HG02938 (cell line): ENCODE measurements around the gene ZDBF2.
"Not testable (repeated sequence)": the region's sequence is repeated elsewhere in the genome, so short reads cannot be mapped to it uniquely, and the experiment has no call there.

Experiments used
- ATAC-seq: cut with Tn5 transposase; IDR thresholded peaks from one replicate; pipeline ENCODE4 v1.9.1; 2021; ENCODE audit warnings: mild to moderate bottlenecking, moderate library complexity; ENCODE audit not compliant: unreplicated experiment

ZDBF2 gene

DNA sequence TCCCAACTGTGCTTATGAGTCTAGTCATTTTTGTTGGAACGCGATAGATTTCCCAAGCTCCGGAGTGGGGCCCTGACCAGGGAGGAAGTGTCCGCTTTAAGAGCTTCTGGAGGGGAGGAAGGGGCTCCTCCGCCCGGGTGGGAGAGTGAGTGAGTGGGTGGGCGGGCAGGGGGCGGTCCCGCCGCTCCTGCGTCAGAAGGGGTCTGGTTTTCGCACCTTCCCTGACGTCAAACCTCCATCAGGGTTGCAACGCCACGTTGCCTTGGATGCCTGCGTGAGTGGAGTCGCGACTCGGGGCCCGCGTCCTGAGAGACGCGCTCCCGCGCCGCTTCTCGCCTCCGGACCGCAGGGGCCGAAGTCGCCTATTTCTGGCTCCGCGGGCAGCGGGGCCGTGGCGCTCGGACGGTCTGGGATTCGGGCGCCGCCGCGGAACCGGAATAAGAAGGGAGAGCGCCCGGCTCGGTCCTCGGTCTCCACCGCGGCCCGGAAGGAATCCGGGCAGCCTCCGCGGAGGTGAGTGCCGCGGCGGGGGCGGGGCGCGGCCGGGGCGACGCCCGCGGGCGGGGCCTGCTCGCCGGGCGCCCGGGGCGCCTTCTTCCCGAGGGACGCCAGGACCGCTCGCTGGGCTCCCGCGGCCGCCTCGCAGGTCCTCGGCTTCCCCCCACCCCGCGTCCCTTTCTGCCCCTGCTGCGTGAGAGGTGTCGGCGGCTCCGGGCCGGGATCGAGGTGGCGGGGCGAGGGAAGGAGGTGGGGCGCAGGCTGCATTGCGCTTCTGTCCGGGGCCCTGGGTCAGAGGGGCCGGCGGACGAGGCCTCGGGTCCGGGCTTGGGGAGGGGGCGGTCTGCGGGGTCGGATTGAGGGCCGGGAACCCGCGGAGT, at the start of gene ZDBF2:
Gene ZDBF2, plus strand, starts transcription at position 230 of the 878 bp plus-strand sequence. CDS start 7,187 bp downstream, outside the sequence.
- ATAC-seq = peak; percentile 58

DNA sequence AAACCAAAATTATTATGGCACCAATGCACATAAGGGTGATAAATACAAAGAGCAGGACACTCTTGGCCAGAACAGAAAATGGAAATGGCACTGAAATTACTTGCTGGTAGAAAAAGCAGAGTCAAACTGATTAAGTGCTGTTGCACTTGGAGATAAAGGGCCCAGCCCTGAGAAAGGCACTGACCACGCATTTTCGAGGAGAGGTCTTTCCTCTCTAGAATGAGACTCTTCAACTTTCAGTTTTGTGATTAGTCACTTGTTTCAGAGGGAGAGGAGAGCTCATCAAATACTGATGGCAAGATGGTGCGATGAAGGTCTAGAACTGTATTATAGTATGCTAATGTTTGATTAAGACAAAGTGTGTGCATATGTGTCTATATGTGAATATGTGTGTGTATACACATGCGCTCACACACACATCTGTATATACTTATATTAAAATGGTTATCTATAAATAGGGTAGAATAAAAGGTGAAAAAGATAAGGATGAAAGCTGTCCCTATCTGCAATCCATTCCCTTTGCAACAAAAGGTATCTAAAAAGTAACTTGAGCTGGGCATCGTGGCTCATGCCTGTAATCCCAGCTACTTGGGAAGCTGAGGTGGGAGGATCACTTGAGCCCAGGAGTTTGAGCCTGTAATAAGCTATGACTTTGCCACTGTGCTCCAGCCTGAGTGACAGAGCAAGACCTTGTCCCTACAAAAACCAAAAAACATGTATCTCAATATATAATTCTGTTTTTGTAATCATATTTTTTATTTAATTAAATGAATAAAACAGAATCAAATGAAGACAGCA, 48.8 kb upstream of the ZDBF2 start:
- peak; percentile 94 for ATAC-seq

DNA sequence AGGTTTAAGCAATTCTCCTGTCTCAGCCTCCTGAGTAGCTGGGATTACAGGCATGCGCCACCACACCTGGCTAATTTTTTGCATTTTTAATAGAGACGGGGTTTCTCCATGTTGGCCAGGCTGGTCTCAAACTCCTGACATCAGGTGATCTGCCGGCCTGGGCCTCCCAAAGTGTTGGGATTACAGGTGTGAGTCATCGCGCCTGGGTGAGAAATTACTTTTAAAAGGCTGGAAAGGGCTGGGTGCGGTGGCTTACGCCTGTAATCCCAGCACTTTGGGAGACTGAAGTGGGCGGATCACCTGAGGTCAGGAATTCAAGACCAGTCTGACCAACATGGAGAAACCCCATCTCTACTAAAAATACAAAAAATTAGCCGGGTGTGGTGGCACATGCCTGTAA, 45.8 kb upstream of the ZDBF2 start:
- ATAC-seq = not testable (repeated sequence)

DNA sequence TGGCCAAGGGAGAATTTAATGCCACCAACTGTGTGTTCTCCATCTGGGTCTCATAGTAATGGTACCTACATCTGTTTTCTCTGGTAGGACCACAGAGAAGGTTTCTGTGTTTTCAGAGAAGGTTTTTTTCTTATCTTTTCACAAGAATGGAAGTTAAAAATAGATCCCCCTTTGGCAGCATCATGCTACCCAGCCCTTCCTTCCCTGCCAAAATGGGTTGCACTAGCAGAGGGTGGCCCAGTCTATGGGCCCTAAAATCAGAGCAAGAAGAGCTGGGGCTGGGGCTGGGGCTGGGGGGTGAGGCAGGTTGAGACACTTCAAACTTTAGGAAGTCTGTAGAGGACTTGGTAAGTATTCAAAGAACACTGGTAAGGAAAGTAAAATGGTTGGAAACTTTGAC, 44.8 kb upstream of the ZDBF2 start:
- ATAC-seq = no peak

DNA sequence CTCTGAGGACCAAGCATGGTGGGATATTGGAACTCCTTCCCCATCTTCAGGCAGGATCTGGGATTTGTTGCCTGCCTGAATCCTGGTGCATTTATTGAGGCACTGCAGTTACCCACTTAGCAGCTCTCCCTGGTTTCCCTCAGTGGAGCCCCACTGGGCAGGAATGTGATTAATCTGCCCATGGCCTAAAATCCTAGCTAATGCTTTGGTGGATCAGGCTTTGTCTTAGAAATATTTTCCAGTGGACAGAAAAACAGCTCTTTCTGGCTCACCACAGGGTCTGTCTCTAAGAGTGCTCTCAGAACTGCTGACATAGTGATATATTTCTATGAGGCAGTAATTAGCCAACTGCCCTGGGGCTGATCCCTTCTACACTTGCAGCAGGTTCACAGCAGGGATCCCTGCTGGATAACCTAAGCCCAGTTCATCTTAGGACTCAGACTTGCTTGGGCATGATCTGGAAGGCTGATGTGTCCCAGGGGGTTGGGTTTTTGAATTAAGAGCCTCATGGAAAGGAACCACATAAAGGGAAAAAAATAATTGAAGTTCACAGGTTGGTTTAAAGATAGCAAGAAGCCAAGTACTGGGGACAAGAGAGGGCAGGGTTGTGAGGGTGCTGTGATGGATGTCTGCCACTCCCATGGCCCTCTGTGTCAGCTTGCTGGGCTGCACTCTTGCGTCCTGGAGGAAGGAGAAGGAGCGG, 44.3 kb upstream of the ZDBF2 start:
- ATAC-seq = no peak

DNA sequence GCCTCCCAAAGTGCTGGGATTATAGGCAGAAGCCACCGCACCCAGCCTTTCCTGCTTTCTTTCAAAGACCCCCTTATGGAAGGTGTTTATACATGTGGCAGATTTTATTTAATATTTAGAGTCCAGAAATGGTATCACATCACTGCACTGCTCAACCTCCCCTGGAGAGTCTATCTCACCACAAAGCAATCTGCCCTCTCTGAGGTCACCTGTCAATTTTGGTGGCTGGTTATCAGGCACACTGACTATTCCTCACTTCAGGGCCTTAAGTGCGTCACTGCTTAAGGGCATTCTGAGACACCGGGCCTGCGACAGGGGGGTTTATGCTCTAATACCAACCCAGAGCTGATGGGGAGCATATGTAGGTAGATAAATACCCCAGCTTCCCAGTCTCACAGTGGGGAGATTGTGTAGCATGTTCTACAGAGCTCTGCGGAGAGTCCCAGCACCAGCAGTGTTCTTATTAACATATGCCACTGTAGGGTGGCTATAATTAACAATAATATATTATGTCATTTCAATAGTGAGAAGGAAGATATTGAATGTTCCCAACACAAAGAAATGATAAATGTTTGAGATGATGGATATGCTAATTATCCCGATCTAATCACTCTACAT, 42.7 kb upstream of the ZDBF2 start:
- no peak for ATAC-seq

DNA sequence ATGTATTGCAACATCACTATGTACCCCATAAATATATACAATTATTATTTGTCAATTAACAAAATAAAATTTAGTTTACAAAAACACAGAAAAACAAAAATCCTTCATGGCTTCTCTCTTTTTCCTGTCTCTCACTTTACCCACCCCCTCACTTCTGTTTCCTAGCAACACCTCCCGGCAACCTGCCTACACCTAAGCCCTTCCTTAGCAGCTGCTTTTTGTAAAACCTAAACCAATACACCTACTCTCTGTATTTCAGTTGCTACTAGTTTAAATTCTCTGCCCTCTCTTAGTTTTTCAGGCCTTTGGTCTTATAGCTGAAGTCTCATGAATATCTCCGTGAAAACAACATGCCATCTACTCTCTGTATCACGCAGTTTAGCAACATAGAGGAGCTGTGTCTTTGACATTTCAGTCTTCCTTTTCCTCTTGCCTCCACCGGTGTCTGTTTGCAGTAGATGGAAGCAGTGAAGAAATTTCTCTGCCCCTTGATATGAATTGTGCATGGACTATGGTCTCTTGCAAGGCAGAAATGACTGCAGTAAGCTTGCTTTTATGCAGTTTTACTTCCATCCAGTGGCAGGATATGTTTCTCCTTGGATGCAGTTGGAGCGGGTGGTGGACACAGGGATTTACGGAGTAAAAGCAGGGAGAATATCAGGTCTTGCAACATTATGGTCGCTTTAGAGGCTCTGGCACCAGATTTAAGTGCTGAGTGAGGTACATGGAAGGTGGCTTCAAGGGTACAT, 42.0 kb upstream of the ZDBF2 start:
- ATAC-seq = no peak

DNA sequence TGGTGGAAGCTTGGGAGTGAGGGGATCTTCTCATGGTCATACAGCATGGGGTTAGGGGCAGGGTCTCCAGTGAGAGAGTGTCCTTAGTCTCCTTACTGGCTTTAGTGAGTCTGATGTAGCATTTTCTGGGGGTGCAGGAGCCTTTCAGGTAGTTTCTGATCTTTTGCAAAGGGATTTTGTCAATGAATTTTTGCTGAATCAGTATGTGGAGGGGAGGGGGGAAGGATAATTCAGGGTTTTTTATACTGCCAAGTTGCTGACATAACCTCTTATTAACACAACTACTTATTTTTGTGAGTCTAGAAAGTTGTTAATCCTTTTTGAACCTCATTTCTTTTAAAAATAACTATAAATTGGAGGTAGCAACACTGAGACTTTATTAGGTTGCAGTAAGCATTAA, 35.3 kb upstream of the ZDBF2 start:
- ATAC-seq = no peak

DNA sequence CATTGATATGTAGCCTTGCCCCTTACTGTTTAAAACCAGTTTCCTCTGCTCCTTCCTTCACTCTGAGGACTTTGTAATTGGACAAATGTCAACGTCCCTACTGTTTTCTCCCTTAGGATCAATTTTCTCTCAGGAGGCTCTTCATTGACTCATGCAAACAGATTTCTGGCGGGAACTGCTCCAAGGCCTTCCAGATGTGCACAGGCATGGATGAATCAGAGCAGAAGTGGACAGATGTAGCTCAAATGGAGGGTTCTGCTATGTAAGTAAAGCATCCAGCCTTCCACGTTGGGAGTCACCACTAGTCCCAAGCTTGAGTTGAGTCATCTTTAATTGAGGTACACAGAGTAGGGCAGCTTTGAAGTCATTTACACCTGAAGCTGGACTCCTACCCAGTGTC, 34.1 kb upstream of the ZDBF2 start:
- no peak for ATAC-seq

DNA sequence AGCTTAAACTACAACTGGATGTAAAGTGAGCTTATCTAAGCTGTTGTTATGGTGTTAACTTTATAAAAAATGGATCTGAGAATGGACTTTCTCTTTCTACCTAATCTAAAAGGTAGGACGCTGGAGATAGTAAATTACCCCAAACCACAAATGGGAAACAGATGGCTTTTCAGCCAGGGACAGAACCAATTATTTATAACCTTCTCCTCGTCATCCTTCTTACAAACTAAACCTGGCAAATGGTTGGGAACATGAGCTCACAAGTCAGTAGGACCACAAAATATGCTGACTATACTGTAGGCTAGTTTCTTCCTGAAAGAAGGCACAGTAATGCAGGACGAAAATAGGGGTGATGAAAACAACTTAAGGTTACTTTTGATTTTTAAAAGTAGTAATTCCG, 32.7 kb upstream of the ZDBF2 start:
- no peak for ATAC-seq

DNA sequence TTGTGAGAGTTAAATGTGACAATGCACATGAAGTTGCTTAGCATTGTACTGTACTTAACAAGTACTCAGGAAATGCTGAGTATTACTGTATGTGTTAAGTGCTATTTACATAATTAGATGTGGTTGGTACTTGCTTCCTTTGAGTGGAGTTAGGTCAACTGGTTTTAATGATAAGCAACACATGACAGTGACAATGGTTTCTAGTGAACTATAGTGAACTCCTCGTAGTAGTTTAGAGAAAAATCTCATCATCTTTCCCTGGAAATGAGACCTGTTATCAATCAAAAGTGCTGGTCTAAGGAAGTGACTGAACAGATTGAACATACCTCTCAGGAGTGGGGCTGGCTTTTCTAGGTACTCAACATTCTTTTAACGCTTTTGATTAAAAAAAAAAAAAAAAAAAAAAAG, 29.2 kb upstream of the ZDBF2 start:
- ATAC-seq = peak; percentile 61

DNA sequence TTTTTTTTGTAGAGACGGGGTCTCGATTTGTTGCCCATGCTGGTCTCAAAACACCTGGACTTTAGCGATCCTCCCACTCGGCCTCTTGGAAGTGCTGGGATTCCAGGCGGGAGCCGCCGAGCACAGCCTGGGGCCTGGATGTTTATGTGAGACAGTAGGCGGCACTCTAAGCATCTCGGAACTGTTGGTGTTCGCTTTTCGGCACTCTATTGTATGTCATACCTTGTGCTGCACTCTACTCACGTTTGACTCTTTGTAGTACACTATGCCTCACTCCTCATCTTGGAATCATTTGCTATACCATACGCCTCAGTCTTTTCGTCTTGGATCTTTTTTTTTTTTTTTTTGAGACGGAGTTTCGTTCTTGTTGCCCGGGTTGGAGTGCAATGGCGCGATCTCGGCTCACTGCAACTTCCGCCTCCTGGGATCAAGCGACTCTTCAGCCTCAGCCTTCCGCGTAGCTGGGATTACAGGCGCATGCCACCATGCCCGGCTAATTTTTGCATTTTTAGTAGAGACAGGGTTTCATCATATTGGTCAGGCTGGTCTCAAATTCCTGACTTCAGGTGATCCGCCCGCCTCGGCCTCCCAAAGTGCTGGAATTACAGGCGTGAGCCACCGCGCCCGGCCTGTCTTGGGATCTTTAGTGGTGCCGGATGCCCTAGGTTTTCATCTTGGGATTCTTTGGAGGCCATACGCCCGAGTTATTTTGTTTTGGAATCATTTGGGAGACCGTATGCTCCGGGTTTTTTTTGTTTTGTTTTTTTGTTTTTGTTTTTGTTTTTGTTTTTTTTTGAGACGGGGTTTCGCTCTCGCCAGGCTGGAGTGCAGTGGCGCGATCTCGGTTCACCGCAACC, 24.2 kb upstream of the ZDBF2 start:
- no peak for ATAC-seq

DNA sequence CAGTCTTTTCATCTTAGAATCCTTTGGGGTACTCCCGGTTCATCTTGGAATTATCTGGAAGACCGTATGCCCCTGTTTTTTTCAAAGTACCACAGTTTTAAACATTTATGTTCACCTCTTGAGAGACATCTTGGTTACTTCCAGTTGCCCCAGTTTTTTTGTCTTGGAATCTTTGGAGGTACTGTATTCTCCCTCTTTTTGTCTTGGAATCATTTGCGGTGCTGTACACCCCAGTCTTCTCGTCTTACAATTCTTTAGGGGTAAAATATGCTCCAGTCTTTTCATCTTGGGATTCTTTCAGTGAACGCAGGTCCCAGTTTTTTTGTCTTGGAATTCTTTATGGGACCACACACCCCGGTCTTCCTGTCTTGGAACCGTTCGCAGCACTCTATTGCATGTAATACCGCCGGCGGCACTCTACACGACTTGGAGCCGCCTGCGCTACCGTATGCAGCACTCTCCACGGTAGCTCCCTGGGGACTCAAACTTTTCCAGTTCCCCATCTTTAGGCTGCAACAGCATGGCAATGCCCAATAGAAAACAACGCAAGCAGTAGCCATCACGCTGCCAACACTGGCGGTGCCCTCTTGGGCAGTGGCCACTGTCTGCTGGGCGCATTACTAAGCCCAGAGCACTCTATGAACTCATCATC, 21.2 kb upstream of the ZDBF2 start:
- no peak for ATAC-seq

DNA sequence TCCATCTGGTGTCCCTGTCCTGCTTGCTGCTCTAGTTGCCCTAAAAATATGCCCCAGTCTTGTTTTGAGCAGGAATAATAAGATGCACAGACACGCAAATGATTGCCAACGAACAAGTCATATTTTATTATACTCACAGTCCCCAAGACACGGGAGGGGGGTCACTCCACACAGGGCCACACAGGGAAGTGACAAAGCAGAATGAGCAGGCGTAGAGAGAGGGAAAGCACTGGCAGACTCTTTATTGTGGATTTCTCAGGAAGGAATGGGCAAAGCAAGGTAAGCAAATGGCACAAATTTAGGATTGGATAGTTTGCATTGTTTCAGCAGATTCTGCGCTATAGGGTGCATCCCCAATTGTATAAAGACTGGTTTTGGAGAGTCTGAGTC, 20.7 kb upstream of the ZDBF2 start:
- no peak for ATAC-seq

DNA sequence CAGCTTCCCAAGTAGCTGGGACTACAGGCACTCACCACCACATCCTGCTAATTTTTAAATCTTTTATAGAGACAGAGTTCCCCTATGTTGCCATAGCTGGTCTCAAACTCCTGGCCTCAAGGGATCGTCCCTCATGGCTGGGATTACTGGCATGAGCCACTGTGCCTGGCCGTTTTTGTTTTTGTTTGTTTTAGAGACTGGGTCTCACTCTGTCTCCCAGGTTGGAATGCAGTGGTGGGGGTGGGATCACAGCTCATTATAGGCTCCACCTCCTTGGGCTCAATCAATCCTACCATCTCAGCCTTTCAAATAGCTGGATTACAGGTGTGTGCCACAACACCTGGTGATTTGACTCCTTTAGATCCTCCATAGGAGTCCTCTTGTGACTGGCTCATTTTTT, 19.5 kb upstream of the ZDBF2 start:
- ATAC-seq = no peak

DNA sequence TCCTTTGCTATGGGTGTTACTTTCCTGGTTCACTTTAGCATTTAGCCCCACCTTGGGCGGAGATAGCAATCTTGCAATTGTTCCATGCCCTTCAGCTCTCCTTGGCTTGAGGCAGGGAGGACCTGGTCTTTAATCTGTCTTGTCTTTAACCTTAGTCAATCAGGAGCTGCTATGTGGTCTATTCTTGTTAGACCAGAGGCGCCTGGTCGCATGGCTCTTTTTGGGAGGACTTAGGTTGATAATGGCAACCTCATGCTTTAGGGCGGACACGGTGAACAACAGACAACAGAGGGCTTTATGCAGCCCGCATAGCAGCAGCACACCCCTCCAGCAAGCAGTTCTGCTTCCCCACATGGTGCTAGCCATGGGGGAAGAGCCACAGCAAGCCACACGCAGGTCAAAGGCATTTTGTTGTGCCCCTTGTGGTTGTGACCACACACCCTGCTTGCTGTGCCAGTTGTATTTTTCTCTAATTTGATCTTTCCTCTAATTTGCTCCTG, 17.7 kb upstream of the ZDBF2 start:
- no peak for ATAC-seq

DNA sequence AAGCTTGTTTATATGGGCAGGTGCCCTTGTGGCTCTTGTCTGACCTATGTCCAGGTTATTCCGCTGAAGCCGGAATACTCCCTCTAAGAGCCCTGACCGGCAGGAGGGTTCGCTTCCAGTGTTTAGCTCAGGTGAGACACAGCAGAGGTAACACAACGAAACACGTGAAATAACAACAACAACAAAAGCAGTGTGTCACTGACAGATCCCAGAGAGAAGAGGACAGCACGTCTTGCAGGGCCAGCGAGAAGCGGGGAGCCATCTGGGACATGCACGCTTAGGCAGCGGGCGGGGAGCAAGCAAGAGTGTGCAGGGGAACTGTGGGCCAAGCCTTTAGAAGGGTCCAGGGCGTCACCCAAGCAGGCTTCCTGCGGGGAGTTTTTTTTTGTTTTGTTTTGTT, 17.1 kb upstream of the ZDBF2 start:
- no peak for ATAC-seq

DNA sequence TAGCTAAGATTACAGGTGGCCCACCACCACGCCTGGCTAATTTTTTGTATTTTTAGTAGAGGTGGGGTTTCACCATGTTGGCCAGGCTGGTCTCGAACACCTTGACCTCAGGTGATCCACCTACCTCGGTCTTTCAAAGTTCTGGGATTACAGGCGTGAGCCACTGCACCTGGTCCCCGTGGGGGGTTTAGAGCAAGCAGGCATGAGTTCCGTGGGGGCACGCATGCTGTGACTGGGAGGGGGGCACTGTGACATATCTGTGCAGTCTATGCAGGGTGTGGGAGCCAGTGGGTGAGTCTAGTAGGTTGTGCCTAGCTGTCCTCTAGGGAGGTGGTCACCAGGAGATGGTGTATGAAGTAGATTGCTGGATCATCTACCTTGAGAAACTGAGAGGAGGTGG, 16.6 kb upstream of the ZDBF2 start:
- no peak for ATAC-seq

DNA sequence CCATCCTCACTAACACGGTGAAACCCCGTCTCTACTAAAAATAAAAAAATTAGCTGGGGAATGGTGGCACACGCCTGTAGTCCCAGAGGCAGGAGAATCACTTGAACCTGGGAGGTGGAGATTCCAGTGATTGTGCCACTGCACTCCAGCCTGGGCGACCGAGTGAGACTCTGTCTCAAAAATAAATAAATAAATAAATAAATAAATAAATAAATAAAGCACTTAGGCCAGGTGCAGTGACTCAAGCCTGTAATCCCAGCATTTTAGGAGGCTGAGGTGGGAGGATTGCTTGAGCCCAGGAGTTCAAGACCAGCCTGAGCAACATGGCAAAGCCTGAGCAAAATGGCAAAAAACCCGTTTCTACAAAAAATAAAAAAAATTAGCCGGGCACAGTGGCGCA, 15.8 kb upstream of the ZDBF2 start:
- ATAC-seq = not testable (repeated sequence)
